Measurements from ENCODE around the gene ADCK1. TPM values are rescaled to one million over a fixed set of nuclear protein-coding genes. Genes with fewer than 3 reads are reported as not detected.
"Not testable (repeated sequence)": the region's sequence is repeated elsewhere in the genome, so short reads cannot be mapped to it uniquely, and the experiment has no call there.

ADCK1 gene, protein sequence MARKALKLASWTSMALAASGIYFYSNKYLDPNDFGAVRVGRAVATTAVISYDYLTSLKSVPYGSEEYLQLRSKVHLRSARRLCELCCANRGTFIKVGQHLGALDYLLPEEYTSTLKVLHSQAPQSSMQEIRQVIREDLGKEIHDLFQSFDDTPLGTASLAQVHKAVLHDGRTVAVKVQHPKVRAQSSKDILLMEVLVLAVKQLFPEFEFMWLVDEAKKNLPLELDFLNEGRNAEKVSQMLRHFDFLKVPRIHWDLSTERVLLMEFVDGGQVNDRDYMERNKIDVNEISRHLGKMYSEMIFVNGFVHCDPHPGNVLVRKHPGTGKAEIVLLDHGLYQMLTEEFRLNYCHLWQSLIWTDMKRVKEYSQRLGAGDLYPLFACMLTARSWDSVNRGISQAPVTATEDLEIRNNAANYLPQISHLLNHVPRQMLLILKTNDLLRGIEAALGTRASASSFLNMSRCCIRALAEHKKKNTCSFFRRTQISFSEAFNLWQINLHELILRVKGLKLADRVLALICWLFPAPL
- 1.2 and 1.8 TPM in 2 replicates for total RNA-seq (2014; rRNA removed; shearing (Covaris generic); ENCODE audit: low replicate concordance)

DNA sequence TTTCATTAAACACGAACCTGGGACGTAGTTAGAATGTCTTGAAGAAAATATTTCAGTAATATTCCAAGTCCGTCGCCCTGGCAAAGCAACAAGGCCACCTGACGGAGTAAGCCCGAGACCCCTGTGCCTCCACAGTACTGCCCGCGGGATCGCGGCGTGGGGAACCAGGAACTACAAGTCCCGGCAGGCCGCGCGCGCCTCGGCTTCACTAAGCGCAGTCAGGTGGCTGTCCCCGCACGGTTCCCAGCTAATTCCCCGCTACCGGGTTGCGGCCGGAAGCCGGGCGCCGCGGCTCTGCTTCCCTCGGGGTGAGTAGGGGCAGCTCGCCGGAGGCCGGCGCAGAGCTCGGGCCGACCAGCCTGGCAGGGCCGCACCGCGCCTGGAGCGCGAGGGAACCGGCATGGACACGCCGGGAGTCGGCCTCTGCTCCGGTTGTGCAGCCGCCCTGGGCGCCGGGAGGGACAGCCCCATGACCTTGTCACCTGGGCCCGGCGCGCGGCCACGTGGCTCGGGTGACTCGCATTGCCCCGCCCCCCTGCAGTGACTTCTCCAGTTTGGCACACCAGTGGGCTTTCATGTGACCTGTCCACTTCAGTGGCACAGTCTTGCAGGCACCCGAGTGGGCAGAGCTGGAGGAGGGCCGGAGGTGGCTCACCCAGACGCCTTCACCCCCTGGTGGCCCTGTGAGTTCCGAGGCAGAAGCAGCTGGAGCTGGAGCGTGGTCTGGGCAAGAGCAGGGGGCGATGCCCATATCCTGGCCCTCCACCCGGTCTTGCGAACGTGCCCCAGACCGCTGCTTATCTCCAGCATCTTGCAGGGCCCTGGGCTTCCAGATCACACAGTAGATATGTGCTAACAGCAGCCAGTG, at the start of gene ADCK1:
TSS of gene ADCK1 (plus strand) at position 247 of the 868 bp plus-strand sequence. CDS start 18,870 bp downstream, outside the sequence.
- peak; percentile 83 for DNase-seq (ENCODE audit: low read depth)
- in situ Hi-C loops (cut with HindIII; ENCODE audit: low pct_unique_long_range_greater_than_20kb, low sequenced_read_pairs): no loop called here

DNA sequence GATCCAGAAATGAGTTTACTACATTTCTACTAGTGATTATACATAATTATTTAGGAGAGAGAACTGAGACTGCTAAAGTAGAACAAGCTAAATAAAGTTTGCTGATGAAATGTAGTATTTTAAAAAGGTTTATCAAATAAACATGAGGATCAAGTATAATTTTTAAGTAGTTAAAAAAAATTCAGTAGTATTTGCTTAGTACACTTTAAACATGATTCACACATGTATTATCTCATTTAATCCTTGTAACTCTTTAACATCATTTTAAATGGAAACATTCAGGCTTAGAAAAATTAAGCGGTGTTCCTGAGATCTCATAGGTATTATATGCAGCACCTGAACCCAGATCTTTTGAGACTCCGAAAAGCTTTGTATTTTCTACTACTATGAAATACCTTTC, 47.6 kb upstream of the ADCK1 start:
- DNase-seq (ENCODE audit: low read depth): no peak
- in situ Hi-C loops (cut with HindIII; ENCODE audit: low pct_unique_long_range_greater_than_20kb, low sequenced_read_pairs): no loop called here

DNA sequence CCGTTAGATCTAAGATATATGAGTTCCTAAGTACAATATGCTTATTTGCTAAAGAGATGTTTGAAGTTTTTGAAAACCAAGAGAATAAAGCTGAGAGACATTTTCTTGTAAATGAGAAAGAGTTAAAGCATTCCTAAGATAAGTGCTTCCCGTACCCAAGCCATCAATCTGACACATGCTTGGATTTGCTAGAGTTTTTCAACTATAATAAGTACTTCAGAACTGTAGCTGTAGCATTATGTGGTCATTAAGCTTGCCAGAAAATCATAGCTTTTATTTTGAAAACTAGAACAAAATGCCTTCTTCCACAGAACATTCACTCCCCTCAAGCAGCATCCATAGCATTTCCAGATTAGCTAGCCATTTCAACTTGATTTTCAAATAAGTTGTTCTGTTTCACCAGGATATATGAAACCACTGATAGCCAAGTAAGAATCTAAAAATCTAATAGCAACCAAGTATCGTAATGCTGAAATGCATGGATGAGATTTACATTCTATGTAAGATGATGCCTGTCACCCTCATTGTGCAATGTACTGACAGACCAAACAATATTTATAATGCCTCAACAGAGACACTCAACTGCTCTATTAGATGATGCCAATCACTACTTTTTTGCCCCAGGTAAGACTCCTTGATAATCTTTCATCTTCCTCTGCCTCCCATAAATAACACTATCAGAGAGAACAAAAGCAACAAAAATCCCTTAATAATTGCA, 47.0 kb upstream of the ADCK1 start:
- in situ Hi-C loops (cut with HindIII; ENCODE audit: low pct_unique_long_range_greater_than_20kb, low sequenced_read_pairs): no loop called here
- no peak for DNase-seq (ENCODE audit: low read depth)

DNA sequence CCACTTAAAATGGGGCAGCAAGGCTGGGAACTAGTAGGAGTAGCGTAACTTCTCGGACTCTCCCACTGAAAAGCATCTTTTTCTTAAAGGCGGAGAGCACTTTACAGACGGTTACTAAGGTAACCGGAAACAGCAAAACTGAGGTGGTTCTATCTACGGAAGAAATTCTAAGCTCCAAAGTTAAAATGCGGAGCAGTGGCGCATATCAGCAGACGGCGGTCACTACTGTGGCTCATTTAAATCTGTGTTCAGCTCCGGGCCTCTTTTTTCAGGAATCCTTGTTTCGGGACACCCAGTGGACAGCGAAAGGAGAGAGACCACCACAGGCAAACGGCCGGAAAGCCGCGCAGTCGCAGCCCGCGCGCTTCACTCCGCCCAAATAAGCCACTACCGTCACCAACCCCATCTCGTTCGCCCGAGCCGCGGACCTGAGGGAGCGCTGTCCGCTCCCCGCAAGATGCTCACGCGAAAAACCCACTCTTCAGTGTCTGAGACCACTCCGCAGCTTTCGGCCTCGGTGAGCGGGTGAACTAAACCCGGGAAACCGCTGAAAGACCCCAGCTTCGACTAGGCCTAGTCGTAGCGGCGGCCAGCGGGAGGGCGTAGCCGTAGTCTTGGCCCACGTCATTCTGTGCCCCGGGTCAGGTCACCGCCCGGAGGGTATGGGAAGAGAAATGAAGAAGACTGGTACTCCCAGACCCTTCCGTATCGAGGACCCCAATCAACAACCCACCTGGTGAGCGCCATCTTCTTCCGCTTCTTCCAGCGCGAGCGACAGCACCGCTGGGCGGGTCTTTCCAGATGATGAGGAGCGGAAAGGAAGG, 39.3 kb upstream of the ADCK1 start, which contains the start of gene SNW1:
TSS of gene SNW1 (minus strand) at position 776 of the 824 bp plus-strand sequence. CDS start at position 747, 29 bp downstream.
- peak; percentile 80 for DNase-seq (ENCODE audit: low read depth)

DNA sequence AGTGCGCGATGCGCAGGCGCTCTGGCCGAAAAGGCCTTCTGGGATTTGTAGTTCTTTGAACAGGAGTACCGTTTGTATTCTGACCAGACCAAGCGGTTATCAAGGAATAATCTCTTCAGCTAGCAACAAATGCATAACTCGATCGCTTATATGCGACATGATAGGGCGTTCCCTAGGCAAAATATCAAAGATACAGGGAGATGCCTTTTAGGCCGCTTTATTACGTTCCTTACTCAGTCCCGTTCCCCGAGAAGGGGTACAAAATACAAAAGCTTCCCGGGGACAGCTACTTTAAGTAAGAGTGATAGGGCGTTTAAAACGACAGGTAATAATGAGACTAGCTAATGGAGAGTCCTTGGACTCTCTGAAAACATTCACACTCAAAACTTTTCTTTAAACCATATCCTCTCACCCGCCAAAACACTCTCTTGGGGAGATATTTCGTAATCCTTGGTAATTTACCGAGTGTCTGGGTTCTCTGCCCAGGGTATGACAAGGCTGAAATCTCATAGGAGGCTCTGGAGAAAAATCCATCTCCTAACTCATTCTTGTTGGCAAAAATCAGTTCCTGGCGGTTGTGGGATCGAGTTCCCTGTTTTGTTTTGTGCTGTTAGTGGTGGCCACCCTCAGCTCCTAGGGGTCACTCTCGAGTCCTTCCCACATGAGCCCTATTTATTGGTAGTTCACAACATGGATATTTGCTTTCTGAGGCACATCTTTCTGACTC, 38.5 kb upstream of the ADCK1 start:
- peak; percentile 10 for DNase-seq (ENCODE audit: low read depth)
- in situ Hi-C loops (cut with HindIII; ENCODE audit: low pct_unique_long_range_greater_than_20kb, low sequenced_read_pairs): no loop called here

More for the DNA sequence above, 39.3 kb upstream of the ADCK1 start, which contains the start of gene SNW1:
- in situ Hi-C loops (cut with HindIII; ENCODE audit: low pct_unique_long_range_greater_than_20kb, low sequenced_read_pairs): no loop called here

DNA sequence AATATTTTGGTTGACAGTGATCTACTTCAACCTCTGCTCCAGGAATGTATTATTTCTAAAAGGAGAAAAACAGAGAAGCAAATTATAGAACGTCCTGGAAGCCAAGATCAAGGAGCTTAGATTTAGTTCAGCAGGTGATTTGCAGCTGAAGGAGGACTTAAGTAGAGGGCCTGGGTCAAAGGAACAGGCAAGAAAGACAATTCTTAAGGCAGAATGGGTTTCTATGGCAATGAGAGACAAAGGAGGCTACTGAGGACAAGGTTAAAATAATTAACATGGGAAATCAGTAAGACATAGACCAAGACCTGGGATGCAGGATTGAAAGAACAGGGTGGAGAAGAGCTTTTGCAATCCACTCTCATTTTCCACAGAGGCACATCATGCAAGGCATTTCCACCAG, 36.6 kb upstream of the ADCK1 start:
- no peak for DNase-seq (ENCODE audit: low read depth)
- in situ Hi-C loops (cut with HindIII; ENCODE audit: low pct_unique_long_range_greater_than_20kb, low sequenced_read_pairs): no loop called here

DNA sequence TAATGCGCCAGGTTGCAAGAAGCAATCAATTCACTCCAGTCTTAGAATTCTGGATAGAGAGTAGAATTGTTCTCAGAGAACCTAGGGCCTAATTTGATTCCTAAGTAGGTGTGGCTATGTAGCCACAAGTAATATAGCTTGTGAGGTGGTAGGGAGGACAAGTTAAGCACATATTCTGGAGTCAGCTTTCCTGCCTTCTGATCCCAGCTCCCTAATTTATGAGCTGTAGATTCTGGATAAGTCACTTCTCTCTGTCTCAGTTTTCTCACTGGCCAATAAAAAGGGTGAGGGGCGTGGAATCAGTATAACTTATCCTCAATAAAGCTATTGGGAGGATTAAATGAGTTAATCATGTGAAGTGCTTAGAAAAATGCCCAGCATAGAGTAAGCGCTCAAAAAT, 35.9 kb upstream of the ADCK1 start:
- no peak for DNase-seq (ENCODE audit: low read depth)
- in situ Hi-C loops (cut with HindIII; ENCODE audit: low pct_unique_long_range_greater_than_20kb, low sequenced_read_pairs): no loop called here

DNA sequence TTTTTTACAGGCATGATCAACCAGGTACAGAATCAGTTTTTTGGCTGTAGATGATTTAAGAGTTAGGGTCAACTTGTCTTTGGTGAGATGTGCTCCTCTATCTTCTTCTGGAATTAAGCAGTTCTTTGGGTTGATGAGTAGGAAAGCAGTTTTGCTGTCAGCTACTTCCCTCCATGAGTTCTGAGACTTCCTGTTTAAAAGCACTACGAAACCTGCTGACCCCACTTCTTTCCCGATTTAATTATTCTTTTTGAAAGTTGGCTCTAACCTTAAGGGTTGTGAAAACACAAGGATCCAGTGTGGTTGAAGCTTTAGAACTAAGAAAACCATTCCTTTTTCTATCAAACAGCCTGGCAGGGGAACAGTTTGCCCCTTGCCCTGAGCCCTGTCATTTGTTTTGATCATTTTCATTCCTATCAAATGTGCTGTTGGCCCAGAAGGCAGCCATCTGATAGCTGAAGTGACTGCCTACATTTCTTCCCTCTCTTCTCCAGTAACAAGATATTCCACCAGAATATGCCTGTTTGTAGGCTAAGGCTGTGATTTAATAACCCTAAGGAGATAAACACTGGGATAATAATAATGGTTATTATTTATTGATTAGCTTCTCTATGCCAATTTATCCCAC, 31.4 kb upstream of the ADCK1 start:
- DNase-seq (ENCODE audit: low read depth); in situ Hi-C loops (cut with HindIII; ENCODE audit: low pct_unique_long_range_greater_than_20kb, low sequenced_read_pairs): not testable (repeated sequence)

DNA sequence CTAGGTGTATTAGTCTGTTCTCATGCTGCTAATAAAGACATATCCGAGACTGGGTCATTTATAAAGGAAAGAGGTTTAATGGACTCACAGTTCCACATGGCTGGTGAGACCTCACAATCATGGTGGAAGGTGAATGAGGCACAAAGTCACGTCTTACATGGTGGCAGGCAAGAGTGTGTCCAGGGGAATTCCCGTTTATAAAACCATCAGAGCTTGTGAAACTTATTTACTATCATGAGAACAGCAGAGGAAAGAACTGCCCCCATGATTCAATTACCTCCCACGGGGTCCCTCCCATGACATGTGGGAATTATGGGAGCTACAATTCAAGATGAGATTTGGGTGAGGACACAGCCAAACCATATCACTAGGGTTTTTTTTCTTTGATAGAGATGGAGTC, 25.9 kb upstream of the ADCK1 start:
- DNase-seq (ENCODE audit: low read depth); in situ Hi-C loops (cut with HindIII; ENCODE audit: low pct_unique_long_range_greater_than_20kb, low sequenced_read_pairs): not testable (repeated sequence)

DNA sequence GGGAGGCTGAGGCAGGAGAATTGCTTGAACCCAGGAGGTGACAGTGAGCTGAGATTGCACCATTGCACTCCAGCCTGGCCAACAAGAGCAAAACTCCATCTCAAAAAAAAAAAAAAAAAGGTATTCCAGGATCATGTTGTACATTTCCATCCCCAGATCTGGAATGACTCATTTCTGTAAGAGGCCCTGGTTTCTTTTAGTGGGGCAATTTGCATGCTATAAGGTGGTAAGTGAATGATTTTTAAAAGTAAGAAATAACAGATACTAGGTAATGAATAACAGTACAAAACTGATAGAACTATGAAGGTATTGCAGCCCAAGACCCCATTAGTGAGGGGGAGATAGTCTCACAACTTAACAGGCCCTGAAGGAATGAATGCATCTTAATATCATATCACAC, 17.7 kb upstream of the ADCK1 start:
- in situ Hi-C loops (cut with HindIII; ENCODE audit: low pct_unique_long_range_greater_than_20kb, low sequenced_read_pairs): no loop called here
- DNase-seq (ENCODE audit: low read depth): no peak

DNA sequence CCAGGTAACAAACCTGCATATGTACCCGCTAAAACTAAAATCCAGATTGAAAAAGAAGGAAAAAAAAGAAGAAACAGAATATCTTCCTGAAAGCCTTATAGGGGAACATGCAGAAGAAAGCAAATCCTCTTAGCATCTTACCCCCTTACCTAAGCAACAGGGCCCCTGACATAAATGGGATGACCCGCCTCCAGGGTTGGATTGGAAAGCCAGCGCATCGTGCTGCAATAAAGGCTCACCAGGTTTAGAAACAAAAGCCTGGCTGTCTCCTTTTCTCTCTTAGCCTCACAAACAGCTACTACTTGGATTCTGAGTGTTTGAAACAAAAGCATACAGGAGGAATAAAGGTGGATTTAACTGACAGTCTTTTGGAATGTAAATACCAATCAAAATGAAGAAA, 13.8 kb upstream of the ADCK1 start:
- DNase-seq (ENCODE audit: low read depth): no peak
- in situ Hi-C loops (cut with HindIII; ENCODE audit: low pct_unique_long_range_greater_than_20kb, low sequenced_read_pairs): no loop called here

DNA sequence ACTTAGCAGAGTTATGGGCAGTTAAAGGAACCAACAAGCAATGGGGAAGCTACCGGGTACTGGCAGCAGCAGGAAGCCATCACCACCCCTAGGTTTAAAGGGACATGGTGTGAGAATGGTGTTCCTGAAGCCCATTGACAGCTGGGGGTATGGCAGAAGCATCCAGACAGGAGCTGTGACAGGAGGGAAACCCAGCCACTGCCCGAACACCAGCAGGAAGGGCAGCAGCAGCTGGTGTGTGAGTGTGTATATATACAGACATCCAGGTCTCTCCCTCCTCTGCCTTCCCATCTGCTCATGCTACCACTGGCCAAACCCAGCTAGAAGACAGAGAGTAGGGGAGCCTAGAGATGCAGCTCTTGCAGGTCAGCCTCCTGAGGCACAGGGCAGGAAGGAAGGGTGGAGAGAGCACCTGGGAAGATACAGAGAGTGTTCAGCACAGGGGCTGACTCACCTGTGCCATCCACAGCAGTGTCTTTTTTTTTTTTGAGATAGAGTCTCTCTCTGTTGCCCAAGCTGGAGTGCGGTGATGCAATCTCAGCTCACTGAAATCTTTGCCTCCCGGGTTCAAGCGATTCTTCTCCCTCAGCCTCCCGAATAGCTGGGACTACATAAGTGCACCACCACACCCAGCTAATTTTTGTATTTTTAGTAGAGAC, 9.2 kb upstream of the ADCK1 start:
- DNase-seq (ENCODE audit: low read depth): no peak
- in situ Hi-C loops (cut with HindIII; ENCODE audit: low pct_unique_long_range_greater_than_20kb, low sequenced_read_pairs): no loop called here

DNA sequence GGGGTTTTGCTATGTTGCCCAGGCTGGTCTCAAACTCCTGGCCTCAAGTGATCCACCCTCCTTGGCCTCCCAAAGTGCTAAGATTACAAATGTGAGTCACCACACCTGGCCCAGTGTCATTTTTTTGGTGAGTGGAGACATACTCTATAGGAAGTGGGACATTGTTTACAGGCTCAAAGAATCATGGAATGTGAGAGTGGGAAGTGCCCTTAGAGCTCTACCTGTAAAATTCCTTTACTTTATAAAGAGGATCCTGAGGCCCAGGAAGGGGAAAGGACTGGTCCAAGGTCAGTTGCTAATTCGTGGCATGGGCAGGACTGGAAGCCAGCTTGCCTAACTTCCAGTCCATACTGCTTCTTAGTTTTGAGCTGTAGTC, 8.7 kb upstream of the ADCK1 start:
- in situ Hi-C loops (cut with HindIII; ENCODE audit: low pct_unique_long_range_greater_than_20kb, low sequenced_read_pairs): no loop called here
- DNase-seq (ENCODE audit: low read depth): no peak

DNA sequence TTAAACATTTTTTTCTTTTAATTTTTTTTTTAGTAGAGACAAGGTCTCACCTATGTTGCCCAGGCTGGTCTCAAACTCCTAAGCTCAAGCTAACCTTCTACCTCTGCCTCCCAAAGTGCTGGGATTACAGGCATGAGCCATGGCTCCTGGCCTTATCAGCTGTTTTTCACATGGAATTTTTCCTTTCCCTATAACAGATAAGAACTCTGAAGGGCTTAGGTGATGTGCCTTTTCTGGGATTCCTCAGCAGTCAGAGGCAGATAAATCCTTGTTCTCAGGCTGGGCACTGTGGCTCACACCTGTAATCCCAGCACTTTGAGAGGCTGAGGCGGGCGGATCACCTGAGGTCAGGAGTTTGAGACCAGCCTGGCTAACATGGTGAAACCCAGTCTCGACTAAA, 6.7 kb upstream of the ADCK1 start:
- in situ Hi-C loops (cut with HindIII; ENCODE audit: low pct_unique_long_range_greater_than_20kb, low sequenced_read_pairs); DNase-seq (ENCODE audit: low read depth): not testable (repeated sequence)

DNA sequence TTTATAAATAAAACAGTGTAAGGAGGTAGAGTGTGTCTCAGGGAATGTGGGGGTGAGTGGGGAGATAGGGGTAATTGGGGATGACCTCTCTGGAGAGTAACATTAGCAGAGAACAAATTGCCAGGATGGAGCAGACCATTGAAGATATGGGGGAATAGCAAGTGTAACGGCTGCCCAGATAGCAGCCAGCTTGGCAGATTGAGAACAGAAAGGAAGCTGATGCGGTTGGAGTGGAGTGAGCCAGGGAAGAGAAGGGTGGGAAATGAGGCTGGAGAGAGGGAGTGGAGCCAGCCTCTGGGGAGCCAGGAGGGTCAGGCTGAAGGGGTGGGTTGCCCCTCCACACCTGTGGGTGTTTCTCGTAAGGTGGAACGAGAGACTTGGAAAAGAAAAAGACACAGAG, 5.6 kb upstream of the ADCK1 start:
- in situ Hi-C loops (cut with HindIII; ENCODE audit: low pct_unique_long_range_greater_than_20kb, low sequenced_read_pairs): no loop called here
- DNase-seq (ENCODE audit: low read depth): no peak

DNA sequence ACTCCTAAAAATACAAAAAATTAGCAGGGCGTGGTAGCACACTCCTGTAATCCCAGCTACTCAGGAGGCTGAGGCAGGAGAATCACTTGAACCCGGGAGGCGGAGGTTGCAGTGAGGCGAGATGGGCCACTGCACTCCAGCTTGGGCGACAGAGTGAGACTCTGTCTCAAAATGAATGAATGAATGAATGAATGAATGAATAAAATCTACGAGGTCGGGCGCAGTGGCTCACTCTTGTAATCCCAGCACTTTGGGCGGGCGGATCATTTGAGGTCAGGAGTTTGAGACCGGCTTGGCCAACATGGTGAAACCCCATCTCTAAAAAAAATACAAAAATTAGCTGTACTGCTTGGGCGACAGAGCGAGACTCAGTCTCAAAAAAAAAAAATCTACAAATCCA, 453 bp upstream of the ADCK1 start:
- in situ Hi-C loops (cut with HindIII; ENCODE audit: low pct_unique_long_range_greater_than_20kb, low sequenced_read_pairs); DNase-seq (ENCODE audit: low read depth): not testable (repeated sequence)

All from Caki2 (cell line).